HG03558 (cell line): ENCODE results near the gene COG3.

Source experiments
- ATAC-seq: cut with Tn5 transposase; IDR thresholded peaks from one replicate; pipeline ENCODE4 v1.9.1; 2021; ENCODE audit warnings: moderate number of reproducible peaks; ENCODE audit not compliant: unreplicated experiment; ENCODE audit errors: extremely low read depth

Gene COG3

DNA sequence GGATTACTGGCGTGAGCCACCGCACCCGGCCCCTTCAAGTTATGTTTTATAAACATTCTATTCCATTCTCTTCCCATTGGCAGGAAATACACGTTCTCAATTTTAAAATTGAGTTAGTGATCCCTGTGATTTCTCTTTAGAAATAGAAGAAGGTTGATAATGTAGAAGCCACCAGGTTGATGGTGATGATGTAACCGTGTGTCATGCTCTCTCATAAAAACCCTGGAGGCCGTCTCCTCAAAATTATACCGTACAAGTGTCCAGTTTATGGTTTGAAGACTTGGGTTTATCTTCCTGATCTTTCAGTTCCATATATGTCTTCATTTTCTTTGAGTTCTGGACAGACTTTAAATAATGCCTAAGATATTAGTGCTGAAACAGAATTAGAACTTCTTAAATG, 32.2 kb downstream of the COG3 start:
- no peak for ATAC-seq

DNA sequence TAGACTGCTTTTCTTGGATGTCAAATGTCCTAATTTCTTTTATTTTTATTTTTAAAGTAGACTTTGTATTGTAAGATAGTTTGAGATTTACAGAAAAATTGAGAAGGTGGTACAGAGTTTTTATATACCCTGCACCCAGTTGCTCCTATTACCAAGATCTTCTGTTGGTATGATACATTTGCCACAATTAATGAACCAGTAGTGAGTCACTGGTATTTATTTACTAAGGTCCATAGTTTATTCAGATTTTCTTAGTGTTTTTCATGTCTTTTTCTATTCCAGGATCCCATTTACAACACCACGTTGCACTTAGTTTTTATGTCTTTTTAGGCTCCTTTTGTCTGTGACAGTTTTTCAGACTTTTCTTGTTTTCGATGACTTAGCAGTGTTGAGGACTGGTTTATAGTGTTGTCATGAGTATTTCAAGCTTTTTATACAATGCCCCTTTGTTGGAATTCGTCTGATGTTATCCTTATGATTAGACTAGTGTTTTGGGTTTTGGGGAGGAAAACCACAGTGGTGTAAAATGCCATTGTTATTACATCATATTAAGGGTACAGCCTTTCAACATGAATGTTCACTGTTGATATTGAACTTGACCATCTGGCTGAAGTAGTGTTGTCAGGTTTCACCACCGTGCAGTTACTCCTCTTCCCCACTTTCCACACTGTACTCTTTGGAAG, 35.9 kb downstream of the COG3 start:
- ATAC-seq: no peak

DNA sequence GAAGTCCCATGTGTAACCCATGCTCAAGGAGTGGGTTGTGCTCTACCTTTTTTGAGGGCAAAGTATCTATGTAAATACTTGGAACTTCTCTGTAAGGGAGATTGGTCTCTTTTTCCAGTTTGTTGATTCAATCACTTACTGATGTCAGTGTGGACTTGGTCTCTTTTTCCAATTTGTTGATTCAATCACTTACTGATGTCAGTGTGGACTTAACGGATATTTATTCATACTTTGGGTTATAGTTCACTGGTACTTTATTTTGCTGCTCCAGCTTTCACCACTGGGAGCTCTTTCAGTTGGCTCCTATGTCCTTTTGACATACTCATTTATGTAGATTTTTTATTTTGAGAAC, 36.4 kb downstream of the COG3 start:
- no peak for ATAC-seq

DNA sequence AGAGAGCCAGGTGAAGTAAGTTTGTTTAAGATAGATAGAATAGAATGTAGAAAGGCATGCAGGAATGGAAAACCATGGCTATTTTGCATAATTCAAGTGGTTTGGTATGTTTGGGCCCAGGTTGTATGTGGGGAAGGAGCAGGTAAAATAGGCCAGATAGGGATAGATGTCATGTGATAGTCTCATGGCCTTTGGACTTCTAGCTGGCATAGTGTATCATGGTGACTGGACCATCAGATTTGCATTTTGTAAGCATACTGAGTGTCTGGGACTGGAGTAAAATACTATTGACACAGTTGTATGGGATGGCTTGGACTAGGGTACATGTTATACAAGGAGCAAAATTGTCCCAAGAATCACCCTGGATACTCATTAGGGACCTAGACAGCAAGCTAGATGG, 38.9 kb downstream of the COG3 start:
- ATAC-seq: no peak

DNA sequence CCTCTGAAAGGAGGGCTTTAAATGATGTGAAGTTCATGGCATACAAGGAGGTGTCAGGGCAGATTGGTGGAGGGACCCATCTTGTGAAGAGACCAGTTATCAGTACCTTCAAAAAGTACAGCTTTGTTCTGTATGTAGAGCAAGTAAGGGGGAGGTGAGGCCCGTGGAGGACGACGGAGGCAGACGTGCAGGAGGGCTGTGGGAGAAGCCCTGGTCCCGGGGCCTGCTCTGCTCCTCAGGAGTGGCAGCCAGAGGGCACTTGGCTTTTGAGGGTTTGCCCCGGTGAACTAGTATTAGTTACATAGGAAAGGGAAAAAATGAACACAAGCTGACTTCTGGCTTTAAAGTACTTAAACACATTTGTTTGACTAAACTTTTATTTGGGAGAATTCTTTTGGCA, 42.1 kb downstream of the COG3 start:
- no peak for ATAC-seq

DNA sequence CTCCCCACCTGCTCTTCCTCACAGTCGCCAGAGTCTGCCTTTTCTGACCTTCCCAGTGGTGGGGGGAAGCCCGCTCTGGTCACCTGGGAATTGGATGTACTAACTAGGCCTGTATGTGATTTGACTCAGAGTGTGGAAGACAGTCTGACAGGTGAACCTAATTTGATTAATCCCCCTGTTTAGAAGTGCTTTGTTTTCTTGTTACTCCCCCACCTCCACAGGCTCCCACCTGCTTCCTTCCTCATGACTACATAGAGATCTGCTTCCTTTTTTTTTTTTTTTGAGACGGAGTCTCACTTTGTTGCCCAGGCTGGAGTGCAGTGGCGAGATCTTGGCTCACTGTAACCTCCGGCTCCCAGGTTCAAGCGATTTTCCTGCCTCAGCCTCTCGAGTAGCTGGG, 44.0 kb downstream of the COG3 start:
- no peak for ATAC-seq

DNA sequence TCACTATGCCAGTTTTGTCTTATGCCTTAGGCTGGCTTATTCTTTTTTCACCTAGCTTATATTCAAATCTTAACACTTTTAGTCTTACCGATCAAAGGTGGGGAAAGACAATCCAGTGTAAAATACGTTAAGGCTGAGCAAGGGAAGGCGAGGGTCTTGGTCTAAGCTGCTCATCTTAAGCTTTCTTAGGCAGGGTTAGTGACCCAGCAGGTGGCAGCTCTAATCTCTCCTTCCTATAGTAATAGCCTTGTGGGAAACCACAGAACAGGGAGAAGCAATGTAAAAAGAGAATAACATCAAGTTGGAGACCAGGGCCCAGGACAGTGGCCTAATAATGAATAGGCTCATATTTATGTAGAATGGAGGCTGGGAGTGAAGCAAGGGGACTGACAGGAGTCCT, 45.9 kb downstream of the COG3 start:
- ATAC-seq: no peak

DNA sequence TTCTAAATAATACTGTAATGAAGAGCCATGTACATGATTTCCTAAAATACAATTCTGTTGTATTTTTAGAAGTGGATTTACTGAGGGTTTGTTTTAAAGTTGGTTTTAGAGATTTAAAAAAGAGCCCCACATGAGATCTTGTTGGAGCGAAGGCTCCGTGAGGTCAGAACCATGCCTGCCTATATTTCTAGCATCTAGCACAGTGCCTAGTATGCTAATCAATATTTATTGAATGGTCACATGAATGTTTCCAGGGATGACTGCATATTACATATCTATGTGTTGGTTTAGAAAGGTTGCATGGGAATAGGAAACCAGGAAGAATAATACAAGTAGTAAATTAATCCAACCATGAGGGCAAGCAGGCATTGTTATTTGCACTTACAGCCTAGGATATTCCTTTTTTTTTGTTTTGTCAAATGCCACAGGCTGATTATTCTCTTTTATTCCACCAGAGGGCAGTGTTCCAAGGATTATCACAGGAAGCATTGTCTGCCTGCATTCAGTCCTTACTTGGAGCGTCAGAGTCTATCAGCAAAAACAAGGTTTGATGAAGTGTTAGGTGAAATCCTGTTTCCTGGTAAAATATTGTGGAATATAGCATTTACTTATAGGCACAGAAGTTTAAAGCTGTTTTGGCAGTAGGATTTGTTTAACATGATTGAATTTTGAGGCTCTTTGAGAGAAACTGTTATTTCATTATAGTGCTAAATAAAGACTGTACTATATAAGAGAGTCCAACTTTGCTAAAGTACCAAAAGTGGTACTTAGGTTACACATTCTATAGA, 46.8 kb downstream of the COG3 start:
- ATAC-seq: no peak

DNA sequence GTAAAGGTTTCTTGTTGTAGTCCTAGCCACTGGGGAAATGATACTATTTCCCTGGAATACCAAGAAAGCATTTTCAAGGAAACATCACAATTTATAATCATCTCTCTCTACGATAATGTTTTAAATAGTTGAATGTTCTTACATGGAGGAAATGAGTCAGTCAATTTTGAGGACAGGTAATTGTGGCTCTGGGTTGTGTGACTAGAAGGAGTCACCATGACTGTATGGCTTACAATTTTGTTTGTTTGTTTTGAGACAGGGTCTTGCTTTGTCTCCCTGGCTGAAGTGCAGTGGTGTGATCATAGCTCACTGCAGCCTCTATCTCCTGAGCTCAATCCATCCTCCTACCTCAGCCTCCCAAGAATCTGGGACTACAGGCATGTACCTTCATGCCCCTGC, 47.4 kb downstream of the COG3 start:
- no peak for ATAC-seq

DNA sequence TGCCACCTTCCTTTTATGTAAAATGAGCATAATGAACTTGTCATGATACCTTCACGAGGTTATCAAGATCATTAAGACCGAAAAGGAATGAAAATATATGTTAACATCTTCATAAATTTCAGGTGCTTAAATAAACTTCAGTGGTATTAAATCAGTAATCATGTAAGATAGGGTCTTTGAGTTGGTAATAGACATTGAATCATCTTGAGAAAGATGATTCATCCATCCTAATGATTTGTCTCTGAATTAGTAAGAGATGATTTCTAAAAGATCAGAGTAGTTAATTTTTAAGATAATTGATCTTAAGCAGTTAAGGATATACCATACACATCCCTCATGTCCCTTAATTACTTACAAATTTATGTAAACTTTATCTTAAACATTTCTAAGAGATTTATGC, 52.0 kb downstream of the COG3 start:
- no peak for ATAC-seq

DNA sequence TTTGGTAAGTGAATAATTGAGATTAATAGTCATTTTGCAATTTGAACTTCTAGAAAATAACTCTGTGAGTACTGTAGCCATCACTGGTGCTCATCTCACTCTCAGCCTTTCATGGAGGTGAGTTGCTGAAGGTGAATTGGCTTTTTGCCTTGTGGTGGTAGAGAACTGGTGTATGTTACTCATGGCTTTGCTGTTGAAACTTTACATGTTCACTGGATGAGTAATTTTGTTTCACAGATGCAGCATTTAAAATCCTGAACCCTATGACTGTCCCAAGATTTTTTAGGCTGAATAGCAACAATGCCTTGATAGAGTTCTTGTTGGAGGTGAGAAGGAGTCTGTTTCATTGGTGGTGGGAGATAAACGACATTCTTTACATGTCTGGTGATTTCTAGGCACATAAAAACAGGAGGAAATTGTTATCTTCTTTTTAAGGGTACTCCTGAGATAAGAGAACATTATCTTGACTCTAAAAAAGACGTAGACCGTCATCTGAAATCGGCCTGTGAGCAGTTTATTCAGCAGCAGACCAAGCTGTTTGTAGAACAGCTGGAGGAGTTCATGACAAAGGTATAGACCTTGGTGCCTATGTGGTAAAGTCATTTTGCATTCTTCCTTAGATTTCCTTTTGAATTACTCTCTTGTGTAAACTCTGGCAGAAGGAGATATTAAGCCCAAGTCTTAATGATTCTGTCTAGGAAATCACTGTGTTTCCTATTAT, 53.9 kb downstream of the COG3 start:
- ATAC-seq: no peak

DNA sequence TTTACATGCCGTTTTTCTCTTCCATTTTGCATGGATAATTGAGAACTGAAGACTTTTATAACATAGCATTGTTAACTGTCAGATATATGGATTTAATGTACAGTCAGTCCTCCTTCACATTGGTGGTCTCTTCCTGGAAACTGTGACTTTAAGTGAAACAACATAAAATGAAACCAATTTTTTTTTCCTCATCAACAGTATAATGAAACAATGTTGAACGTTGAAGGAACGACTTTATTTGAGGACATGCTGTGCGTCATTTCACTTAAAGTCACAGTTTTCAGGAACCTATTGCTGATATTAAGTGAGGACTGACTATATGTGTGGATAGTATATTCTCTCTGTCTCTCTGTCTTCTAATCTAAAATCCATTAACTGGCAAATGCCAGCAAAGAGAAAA, 54.8 kb downstream of the COG3 start:
- no peak for ATAC-seq

DNA sequence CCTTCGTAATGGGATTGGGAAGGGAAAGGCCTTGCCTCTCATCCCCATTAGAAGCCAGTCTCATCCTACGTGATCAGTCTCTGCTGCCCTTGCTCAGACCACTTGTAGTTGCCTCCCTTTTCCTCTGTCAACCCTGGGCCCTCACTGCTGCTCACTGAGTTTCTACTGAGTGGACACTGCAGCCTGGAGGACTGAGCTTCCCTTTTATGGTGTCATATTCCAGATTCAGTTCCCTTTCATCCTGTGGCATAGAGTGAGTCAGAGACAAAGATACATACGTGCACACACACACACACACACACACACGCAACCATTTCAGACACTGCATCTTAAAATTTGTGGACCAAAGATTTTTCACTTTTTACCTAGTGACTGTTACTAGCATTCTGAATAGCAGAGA, 56.6 kb downstream of the COG3 start:
- ATAC-seq: no peak

DNA sequence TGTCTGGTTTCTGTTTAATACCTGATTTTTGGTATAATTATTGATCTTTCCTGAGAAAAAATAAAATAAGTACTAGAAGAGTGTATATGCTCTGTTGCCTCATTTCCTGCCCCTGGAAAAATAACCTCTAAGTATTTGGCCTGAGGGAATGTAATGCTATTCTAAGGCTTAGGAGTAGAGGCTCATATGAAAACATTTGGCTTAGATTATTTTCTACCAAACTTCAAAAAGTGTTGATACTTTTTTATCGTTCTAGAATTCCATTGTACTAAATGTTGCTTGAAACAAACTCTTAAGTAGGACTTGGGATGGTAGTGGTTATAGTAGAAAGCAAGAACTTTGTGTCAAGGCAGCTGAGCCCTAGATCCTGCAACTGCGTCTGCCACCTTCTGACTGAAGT, 57.8 kb downstream of the COG3 start:
- ATAC-seq: no peak

DNA sequence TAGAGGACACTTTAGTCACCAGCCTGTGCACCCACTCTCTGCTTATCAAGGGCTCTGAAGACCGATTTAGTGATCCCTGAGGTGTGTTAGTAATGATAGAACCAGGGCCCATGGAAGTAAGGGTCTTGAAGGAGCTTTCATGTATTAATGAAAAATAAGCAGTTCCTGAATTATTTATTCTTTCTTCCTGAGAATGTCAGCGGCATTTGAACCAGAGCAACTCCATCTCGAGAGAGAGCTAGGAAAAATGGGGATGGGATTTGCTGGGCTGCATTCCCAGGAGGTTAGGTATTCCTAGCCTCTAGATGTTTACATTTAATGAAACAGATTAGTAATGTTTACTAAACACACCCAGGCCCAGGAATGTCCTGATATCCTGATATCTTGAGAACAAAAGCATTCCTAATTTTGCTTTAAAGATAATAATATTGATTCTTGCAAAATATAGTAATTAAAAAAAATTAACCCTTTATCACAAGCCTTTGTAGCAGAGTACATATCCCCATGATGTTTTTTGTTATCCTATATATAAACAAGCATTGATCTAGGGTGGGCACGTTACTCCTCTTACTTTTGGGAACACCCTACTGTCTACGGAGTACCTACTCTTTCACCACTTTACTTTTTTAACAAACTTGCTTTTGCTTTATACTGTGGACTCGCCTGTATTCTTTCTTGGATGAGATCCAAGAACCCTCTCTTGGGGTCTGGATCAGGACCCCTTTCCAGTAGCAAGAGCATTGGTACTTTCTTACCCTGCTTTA, 63.1 kb downstream of the COG3 start:
- no peak for ATAC-seq

DNA sequence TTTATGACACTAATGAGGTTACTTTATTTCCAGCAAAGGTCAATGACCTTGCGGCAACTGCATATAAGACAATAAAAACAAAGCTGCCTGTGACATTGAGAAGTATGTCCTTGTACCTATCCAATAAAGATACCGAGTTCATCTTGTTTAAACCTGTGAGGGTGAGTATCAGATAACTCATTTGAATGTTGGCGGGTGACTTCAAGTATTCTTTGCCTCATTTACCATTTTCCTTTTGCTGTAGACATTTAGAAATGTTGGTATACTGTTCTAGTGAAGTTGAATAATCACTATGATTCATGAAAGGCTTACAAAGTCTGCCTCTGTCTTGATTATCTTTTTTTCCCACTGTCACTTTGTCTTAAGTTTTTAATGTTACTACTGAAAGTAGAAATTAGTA, 65.0 kb downstream of the COG3 start:
- ATAC-seq: no peak

DNA sequence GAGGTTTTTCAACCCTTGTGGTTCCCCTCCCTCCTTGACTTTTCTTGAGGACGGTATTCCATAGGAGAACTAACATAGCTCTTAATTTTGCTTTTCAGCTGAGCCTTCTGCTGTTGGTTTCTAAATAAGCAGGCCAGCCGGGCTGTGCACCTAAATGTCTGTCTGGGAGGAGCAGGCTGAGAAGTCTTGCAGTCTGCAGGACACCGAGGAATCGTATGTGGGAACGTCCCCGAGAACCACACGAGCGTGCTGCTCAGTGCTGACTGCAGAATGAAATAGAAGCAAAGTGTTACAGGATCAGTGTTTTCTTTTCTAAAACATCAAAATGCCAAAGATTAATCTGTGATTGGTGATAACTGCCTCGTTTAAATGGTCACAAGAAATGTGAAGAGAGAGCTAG, 69.9 kb downstream of the COG3 start:
- no peak for ATAC-seq

DNA sequence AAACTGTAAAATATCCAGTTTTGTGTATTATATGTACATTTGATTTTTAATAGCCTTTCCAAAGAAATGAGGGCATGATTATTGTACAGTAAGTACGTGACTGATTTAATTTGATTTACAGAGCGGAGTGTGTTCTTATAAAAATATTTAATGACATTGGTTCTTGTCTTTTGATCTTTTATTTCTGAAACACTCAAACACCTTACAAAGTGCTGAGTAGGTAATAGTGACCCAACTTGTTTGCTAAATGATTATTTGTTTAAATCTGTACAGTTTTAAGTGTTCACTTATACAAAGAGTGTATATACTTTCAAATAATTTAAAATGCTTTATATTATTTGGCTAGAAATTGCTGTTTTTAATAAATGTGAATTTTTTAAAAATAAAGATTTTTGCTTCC, 71.5 kb downstream of the COG3 start:
- ATAC-seq: no peak

DNA sequence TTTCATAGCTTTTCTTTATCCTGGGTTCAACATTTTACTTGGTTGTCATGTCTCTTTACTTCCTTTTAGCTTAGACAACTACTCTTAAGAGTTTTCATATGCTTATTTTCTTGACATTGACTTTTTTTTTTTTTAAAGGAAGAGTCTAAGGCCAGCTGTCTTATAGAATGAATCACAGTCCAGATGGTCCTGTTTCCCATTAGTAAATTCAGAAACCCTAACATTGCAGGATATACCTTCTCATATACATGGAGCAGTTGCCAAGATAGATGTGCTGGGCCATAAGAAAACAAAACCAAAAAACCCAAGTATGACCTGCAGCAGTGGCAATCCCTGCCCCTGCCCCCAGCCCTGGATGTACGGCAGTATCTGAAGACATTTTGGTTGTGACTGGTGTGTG, 72.8 kb downstream of the COG3 start:
- ATAC-seq: no peak

DNA sequence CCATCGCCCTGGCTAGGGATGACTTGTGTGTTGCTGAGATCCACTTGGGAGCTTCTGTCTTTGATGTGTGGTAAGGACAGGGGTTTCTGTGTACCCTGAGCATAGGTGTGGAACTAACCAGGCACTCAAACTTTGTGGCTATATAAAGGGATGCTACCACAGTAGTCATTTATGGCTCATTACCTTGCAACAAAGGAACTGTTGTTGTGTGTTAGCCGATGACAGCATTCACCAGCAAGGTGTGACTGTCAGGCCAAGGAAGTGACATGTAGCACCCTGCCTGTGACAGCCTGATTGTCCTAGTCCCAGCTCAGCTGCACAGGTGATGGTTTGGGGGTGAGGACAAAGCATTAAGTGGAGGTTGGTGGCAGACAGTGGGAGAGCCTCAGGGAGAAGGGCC, 73.6 kb downstream of the COG3 start:
- ATAC-seq: no peak

DNA sequence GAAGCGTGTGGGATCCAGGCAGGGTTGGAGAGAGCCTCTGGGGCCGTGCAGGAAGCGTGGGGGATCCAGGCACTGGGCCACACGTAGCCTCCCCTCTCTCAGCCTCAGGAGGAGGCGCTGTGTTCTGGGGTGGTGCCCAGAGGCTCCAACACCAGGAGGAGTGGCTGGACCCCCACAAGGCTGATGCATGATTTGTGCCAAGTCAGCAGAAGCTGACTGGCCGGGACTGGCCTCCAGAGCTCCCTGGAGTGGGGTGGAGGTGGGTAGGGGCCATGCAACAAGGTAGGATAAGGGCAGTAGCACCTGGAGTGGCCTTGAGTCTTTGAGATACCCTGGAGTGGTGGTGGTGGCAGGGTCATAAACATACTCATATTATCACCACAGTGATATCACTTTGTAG, 75.5 kb downstream of the COG3 start:
- no peak for ATAC-seq
